HUDEP-2 (cell line): ENCODE results near the gene RAD23A.
"Not testable (repeated sequence)": the region's sequence is repeated elsewhere in the genome, so short reads cannot be mapped to it uniquely, and the experiment has no call there.

ENCODE experiments used
- DNase-seq, 76 experiments: peaks; one replicate each; lab custom pipeline; 2025; ENCODE audit not compliant: unreplicated experiment in 76 of 76; lab: John Stamatoyannopoulos, UW

The RAD23A gene

DNA sequence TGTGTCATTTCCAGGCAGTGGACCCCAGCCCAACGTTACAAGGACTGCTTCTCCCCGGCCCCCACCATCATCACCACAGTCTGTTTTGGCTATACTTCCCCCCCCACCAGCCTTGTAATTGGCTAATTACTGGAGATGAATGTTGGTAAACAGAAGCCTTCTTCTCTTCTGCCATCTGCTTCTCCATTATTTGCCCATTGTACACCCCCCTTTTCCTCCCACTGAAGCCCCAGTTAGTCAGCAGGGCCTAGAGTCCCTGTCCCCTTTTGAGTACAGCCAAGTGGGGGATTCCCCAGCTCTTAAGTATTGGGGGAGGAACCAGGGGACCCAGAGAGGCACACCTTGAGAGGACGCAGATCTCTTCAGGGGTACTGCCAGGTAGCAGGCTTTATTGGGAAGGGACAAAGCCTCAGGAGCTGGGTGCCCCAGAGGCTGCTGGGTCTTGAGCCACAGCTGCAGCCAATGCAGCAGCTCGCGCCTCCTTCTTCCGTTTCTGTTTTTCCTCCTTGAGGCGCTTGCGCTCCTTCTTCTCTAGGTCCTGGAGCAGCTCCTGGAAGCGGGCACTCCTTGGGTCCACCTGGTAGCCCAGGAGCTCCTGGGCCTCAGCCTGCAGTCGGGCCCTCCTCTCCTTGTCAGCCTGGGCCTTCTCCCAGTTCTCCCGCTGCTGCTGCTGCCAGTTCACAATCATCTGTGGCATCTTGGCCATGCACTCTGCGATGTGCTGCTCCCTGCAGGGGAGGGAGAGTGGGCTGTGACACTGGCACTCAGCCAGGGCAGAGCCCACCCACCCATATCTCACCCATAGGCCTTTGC lies 8.3 kb downstream of the RAD23A start:
- peak in 3 of 76 experiments; percentile 18 to 39 (median 19) for DNase-seq

DNA sequence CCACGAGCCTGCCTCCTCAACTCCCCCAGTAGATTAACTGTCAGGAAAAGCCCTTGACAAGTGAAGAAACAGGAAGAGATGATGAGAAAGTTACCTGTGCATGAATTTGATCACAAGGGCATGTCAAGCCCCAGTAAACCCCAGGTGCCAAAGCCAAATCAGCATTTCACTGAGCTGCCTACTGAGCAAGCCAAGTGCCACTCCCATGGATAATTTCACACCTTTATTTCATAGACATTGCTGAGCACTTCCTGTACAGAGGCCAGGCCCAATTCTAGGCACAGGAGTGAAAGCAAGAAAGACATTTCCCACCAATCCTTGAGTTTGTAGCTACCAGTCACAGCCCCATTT lies 8.9 kb downstream of the RAD23A start:
- DNase-seq: peak in 1 of 76 experiments; percentile 39

- DNase-seq: not testable (repeated sequence)
These were observed 9.9 kb downstream of the RAD23A start for GRCh38 chr19:12955575-12955974.

GRCh38 chr19:12955996-12956395 lies 10.3 kb downstream of the RAD23A start:
- DNase-seq: peak in 11 of 76 experiments; percentile 21 to 47 (median 35)

DNA sequence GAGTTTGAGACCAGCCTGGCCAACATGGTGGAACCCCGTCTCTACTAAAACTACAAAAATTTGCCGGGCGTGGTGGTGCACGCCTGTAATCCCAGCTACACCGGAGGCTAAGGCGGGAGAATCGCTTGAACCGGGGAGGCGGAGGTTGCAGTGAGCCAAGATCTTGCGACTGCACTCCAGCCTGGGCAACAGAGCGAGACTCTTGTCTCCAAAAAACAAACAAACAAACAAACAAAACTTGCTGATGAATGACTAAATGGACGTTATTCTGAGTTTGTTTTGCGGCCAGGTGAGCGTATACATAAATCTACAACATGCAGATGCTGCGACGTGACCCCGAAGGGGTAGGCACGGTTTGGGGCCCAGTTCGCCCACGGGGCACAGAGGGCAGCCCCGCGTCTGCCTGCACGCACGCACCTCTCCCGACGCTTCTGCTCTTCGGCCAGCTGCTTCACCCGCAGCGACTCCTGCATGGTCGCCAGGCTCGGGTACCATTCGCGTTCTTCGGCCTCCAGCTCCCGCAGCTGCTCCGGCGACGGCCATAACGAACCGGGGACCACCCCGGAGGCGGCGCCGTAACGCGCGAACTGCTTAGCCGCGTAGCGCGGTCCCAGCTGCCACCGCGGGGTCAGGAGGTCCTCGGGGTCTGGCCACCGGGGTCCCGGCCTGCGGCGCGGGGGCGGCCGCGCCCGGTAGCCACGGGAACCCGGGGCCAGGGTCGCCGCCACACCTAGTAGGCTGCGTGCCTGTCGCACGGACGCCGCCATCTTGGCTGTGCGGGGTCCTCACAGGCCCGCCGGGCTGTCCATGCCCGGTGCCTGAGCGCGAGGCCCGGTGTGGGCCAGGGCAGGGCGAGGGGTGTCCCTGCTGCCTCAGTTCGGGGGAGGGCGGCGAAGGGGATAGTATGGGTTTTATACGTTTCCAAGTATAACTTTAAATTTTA lies 11.1 kb downstream of the RAD23A start, which contains the start of gene GADD45GIP1:
GADD45GIP1 (minus strand) TSS at position 778 of the 943 bp plus-strand sequence; CDS start at position 767, 11 bp downstream.
- peak in 69 of 76 experiments; percentile 47 to 91 (median 78) for DNase-seq

- not testable (repeated sequence) for DNase-seq
These were observed 11.8 kb downstream of the RAD23A start for GRCh38 chr19:12957389-12957952.

DNA sequence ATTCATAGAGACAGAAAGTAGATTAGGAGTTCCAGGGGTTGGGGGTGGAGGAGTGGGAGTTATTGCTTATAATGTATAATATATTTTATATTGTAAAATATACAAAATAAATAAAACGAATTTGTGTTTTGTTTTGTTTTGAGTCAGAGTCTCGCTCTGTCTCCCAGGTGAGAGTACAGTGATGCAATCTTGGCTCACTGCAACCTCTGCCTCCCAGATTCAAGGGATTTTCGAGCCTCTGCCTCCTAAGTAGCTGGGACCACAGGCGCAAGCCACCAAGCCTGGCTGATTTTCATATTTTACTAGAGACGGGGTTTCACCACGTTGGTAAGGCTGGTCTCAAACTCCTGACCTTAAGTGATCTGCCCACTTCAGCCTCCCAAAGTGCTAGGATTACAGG lies 13.8 kb downstream of the RAD23A start:
- DNase-seq: no peak

GRCh38 chr19:12965017-12965811 lies 19.6 kb downstream of the RAD23A start:
- peak in 73 of 76 experiments; percentile 50 to 96 (median 84) for DNase-seq

- no peak for DNase-seq
These were observed 20.1 kb downstream of the RAD23A start for GRCh38 chr19:12965812-12966135.

- no peak for DNase-seq
These were observed 22.2 kb downstream of the RAD23A start for GRCh38 chr19:12967907-12968306.

GRCh38 chr19:12969292-12969988 lies 23.8 kb downstream of the RAD23A start, which contains the start of gene DAND5:
DAND5 (plus strand) TSS chr19:12969576; CDS start chr19:12969661, 85 bp downstream.
- DNase-seq: peak in 64 of 76 experiments; percentile 27 to 84 (median 62)

- no peak for DNase-seq
These were observed 24.6 kb downstream of the RAD23A start for GRCh38 chr19:12970070-12970820.

GRCh38 chr19:12973236-12973635 lies 27.6 kb downstream of the RAD23A start:
- DNase-seq: no peak

GRCh38 chr19:12974301-12975220 lies 28.9 kb downstream of the RAD23A start:
- peak in 57 of 76 experiments; percentile 20 to 74 (median 54) for DNase-seq

- DNase-seq: no peak
These were observed 29.6 kb downstream of the RAD23A start for GRCh38 chr19:12975221-12975741.

GRCh38 chr19:12976109-12976508 lies 30.4 kb downstream of the RAD23A start:
- DNase-seq: not testable (repeated sequence)

DNA sequence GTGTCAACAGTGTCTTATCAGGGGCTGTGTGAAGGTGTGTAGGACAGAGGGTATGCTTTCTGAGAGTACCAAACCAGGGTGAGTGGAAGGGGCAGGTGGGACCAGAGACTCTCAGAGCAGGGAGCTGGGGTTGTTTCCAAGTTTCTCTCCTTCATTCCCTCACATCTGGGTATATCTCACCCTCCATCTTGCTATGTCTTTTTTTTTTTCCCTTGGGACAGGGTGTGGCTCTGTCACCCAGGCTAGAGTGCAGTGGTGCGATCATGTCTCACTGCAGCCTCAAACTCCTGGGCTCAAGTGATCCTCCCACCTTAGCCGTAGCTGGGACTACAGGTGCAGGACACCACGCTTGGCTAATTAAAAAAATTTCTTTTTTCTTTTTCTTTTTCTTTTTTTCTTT lies 34.3 kb downstream of the RAD23A start:
- DNase-seq: no peak
